SU-DHL-6 (cell line): ENCODE results near the gene COMMD7.

ENCODE experiments used
- EZH2phosphoT487 ChIP-seq: fragments of 200-600 bp; sonication (generic), shearing (Covaris generic); conservative IDR thresholded peaks from 2 replicates; pipeline ENCODE4 v1.6.1; 2018; ENCODE audit warnings: mild to moderate bottlenecking, antibody characterized with exemption, low read length, moderate library complexity, mixed read lengths
- TF ChIP-seq, protein P1 (sequence below): fragments of 200-600 bp; sonication (generic); IDR thresholded peaks from one replicate; pipeline ENCODE4 v1.5.1; 2017; ENCODE audit warnings: antibody characterized with exemption, mild to moderate bottlenecking, low read length, moderate library complexity; ENCODE audit not compliant: insufficient read depth, poor library complexity, severe bottlenecking

DNA sequence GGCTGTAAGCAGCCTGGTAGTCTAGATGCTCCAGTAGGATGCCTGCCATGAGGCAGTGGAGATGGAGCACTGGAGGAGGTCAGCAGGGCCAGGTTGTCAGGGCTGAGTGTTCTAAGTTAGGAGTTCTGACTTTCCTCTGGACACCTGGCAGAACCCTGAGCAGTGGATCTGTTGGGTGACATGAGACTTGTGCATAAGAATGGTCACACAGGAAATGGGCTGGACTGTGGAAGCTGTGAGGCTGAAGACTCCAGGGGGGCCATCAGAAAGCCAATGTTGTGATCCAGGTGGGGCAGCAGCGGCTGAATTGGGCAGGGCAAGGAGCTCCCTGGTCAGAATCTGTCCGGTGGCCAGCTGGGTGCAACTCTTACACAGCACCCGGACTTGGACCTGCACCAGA is 45.7 kb downstream of the COMMD7 start:
- no peak for TF ChIP-seq EZH2phosphoT487
- TF ChIP-seq, protein P1, sequence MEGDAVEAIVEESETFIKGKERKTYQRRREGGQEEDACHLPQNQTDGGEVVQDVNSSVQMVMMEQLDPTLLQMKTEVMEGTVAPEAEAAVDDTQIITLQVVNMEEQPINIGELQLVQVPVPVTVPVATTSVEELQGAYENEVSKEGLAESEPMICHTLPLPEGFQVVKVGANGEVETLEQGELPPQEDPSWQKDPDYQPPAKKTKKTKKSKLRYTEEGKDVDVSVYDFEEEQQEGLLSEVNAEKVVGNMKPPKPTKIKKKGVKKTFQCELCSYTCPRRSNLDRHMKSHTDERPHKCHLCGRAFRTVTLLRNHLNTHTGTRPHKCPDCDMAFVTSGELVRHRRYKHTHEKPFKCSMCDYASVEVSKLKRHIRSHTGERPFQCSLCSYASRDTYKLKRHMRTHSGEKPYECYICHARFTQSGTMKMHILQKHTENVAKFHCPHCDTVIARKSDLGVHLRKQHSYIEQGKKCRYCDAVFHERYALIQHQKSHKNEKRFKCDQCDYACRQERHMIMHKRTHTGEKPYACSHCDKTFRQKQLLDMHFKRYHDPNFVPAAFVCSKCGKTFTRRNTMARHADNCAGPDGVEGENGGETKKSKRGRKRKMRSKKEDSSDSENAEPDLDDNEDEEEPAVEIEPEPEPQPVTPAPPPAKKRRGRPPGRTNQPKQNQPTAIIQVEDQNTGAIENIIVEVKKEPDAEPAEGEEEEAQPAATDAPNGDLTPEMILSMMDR = no peak
